WTC11 (cell line): ENCODE results near the gene RPS21.

Experiments
- ATF3 ChIP-seq: sonication (generic); formaldehyde crosslinking; conservative IDR thresholded peaks from 2 replicates; pipeline ENCODE4 v1.8.1; 2022; ENCODE audit warnings: mild to moderate bottlenecking, missing genetic modification reagents
- CREB1 ChIP-seq: sonication (generic); formaldehyde crosslinking; IDR thresholded peaks from 2 replicates; pipeline ENCODE4 v1.8.0; 2023; ENCODE audit warnings: mild to moderate bottlenecking, missing genetic modification reagents
- E2F1 ChIP-seq: sonication (generic); formaldehyde crosslinking; IDR thresholded peaks from 2 replicates; pipeline ENCODE4 v1.8.0; 2022; ENCODE audit warnings: mild to moderate bottlenecking, missing genetic modification reagents
- ESRRA ChIP-seq: sonication (generic); formaldehyde crosslinking; IDR thresholded peaks from 2 replicates; pipeline ENCODE4 v1.8.1; 2022; ENCODE audit warnings: mild to moderate bottlenecking, missing genetic modification reagents, borderline replicate concordance
- NR1H2 ChIP-seq: sonication (generic); formaldehyde crosslinking; IDR thresholded peaks from 2 replicates; pipeline ENCODE4 v1.9.0; 2021; ENCODE audit warnings: mild to moderate bottlenecking, moderate library complexity, missing genetic modification reagents
- ZBTB21 ChIP-seq: sonication (generic); formaldehyde crosslinking; IDR thresholded peaks from 2 replicates; pipeline ENCODE4 v1.8.1; 2023; ENCODE audit warnings: mild to moderate bottlenecking, missing genetic modification reagents, borderline replicate concordance
- TF ChIP-seq, protein P1 (sequence below): fragments of 200-600 bp; IDR thresholded peaks from 2 replicates; pipeline ENCODE4 v1.8.0; 2022; ENCODE audit warnings: antibody characterized with exemption

DNA sequence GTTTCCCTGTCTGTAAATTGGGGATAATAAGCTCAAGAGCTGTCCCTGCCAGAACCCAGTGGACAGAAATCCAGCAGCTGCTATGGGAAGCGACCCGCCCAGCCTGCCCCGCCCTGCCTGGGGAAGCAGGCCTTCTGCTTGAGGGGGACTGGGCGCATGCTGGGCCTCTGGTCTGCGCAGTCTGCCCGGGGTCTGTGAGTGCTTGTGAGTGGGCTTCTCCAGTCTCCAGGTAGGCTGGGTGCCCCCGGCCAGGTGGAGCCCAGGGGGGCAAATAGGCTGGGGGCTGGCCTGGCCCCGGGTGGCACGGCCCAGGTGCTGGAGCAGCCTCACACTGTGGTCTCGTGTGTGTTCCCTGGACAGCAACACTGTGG is 41.1 kb downstream of the RPS21 start:
- no peak for TF ChIP-seq ZBTB21 (CRISPR knock-in tag)
- no peak for TF ChIP-seq ATF3 (CRISPR knock-in tag)
- TF ChIP-seq E2F1 (CRISPR knock-in tag): no peak
- TF ChIP-seq, protein P1, sequence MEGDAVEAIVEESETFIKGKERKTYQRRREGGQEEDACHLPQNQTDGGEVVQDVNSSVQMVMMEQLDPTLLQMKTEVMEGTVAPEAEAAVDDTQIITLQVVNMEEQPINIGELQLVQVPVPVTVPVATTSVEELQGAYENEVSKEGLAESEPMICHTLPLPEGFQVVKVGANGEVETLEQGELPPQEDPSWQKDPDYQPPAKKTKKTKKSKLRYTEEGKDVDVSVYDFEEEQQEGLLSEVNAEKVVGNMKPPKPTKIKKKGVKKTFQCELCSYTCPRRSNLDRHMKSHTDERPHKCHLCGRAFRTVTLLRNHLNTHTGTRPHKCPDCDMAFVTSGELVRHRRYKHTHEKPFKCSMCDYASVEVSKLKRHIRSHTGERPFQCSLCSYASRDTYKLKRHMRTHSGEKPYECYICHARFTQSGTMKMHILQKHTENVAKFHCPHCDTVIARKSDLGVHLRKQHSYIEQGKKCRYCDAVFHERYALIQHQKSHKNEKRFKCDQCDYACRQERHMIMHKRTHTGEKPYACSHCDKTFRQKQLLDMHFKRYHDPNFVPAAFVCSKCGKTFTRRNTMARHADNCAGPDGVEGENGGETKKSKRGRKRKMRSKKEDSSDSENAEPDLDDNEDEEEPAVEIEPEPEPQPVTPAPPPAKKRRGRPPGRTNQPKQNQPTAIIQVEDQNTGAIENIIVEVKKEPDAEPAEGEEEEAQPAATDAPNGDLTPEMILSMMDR: no peak
- no peak for TF ChIP-seq NR1H2 (CRISPR knock-in tag)
- TF ChIP-seq ESRRA (CRISPR knock-in tag): no peak
- no peak for TF ChIP-seq CREB1 (CRISPR knock-in tag)
